ENCODE measurements around the gene MACROD2.

GRCh38 chr20:15068486-15068885 lies 1073.2 kb downstream of the MACROD2 start:
- TF ChIP-seq CTCF (IDR thresholded peaks at IDR 0.05): no peak
- no peak for TF ChIP-seq POLR2A (IDR thresholded peaks at IDR 0.05)

All from body of pancreas (tissue), 4 donors.